HepG2 (cell line): ENCODE data around the gene HPGD. TPM values are rescaled to one million over a fixed set of nuclear protein-coding genes. Genes with fewer than 3 reads are reported as not detected.

Experiments used
- ATAC-seq: fragments of 200-7000 bp; cut with Tn5 transposase; 3 replicates; pipeline ENCODE4 v1.9.1; 2020; ENCODE audit warnings: mild to moderate bottlenecking, moderate library complexity
- BruUV-seq: library from RNA; stranded (reverse); fragments of 400-500 nt; replicated peaks from 2 replicates; lab custom pipeline; 2021; lab: Mats Ljungman, UMichigan
- CTCF ChIA-PET: fragments of 300-600 bp; formaldehyde crosslinking; extraction: SDS; loops from one replicate; lab custom pipeline; 2021; ENCODE audit warnings: low total read pairs, inconsistent platforms, low intra/inter-chr PET ratio; lab: Yijun Ruan, JAX
- POLR2A ChIA-PET: fragments of 350-600 bp; sonication (Branson Sonifier 250); formaldehyde crosslinking; loops from one replicate; lab custom pipeline; 2020; ENCODE audit warnings: antibody characterized with exemption, inconsistent platforms; lab: Yijun Ruan, JAX
- DNase-seq: peaks from one replicate; pipeline ENCODE4 v3.0.0-alpha.2; 2015; ENCODE audit warnings: low spot score
- FAIRE-seq: peaks from 3 replicates; lab custom pipeline; 2011; peaks lifted over from hg19 to GRCh38; lab: Jason Lieb, UNC
- H2AFZ ChIP-seq: one replicate; pipeline ENCODE4 v1.6.1; 2011; ENCODE audit warnings: low read length, inconsistent platforms
- H3K27ac ChIP-seq: fragments of 300-600 bp; 3 replicates; pipeline ENCODE4 v1.8.0; 2011; ENCODE audit warnings: mixed run types, mild to moderate bottlenecking, mixed read lengths, low read length, inconsistent platforms; ENCODE audit not compliant: insufficient read depth; ENCODE audit errors: extremely low read length
- H3K27me3 ChIP-seq, 2 experiments: fragments of 200-600 bp in 1 of 2; 2 replicates in 1 of 2; 3 replicates in 1 of 2; pipeline versions ENCODE4 v1.6.0 to v1.8.0; 2011; ENCODE audit warnings: low read length in 2 of 2, mild to moderate bottlenecking in 2 of 2, moderate library complexity in 2 of 2, inconsistent platforms in 1 of 2; ENCODE audit not compliant: insufficient read depth in 2 of 2, control insufficient read depth in 1 of 2
- H3K36me3 ChIP-seq, 2 experiments: fragments of 200-600 bp in 1 of 2; replicated peaks in 1 of 2; 2 replicates in 1 of 2; 3 replicates in 1 of 2; pipeline versions ENCODE4 v1.5.1 to v1.8.0; 2011; ENCODE audit warnings: low read length in 2 of 2, inconsistent platforms in 1 of 2; ENCODE audit not compliant: insufficient read depth in 2 of 2, control insufficient read depth in 1 of 2
- H3K4me1 ChIP-seq: 2 replicates; pipeline ENCODE4 v1.5.1; 2012; ENCODE audit warnings: low read length, inconsistent platforms; ENCODE audit not compliant: insufficient read depth
- H3K4me2 ChIP-seq: 2 replicates; pipeline ENCODE4 v1.6.0; 2011; ENCODE audit warnings: low read depth, low read length, inconsistent platforms
- H3K4me3 ChIP-seq, 3 experiments: fragments of 200-600 bp in 1 of 3; sonication (generic), shearing (Covaris generic) in 1 of 3; replicated peaks in 1 of 3; 2 replicates each; pipeline ENCODE4 v1.5.1; 2011 to 2016; ENCODE audit warnings: low read length in 3 of 3, inconsistent platforms in 2 of 3, low read depth in 2 of 3, mild to moderate bottlenecking in 2 of 3, control low read depth in 1 of 3, mixed read lengths in 1 of 3; ENCODE audit not compliant: insufficient read depth in 1 of 3
- H3K79me2 ChIP-seq: one replicate; pipeline ENCODE4 v1.6.1; 2011; ENCODE audit warnings: low read length, inconsistent platforms; ENCODE audit not compliant: insufficient read depth
- H3K9ac ChIP-seq: 2 replicates; pipeline ENCODE4 v1.6.0; 2011; ENCODE audit warnings: mild to moderate bottlenecking, low read depth, low read length, inconsistent platforms; ENCODE audit not compliant: insufficient read depth
- H3K9me3 ChIP-seq: 2 replicates; pipeline ENCODE4 v1.5.1; 2012; ENCODE audit warnings: mild to moderate bottlenecking, low read length
- H4K20me1 ChIP-seq: 2 replicates; pipeline ENCODE4 v1.6.0; 2011; ENCODE audit warnings: inconsistent platforms, mild to moderate bottlenecking, low read length, moderate library complexity; ENCODE audit not compliant: insufficient read depth
- ARNT ChIP-seq: fragments of 450-650 bp; IDR thresholded peaks from 2 replicates; pipeline ENCODE4 v1.6.1; 2017
- MAFF ChIP-seq: IDR thresholded peaks from 2 replicates; pipeline ENCODE4 v1.6.1; 2011; ENCODE audit warnings: low read depth, low read length, improper control_type of control experiment
- ZFY ChIP-seq: sonication (generic); formaldehyde crosslinking; IDR thresholded peaks from 2 replicates; pipeline ENCODE4 v1.4.0; 2020; ENCODE audit warnings: missing genetic modification reagents
- ZNF143 ChIP-seq: sonication (generic); formaldehyde crosslinking; IDR thresholded peaks from 2 replicates; pipeline ENCODE4 v1.4.0; 2020; ENCODE audit warnings: missing genetic modification reagents
- ZNF496 ChIP-seq: sonication (generic); formaldehyde crosslinking; IDR thresholded peaks from 2 replicates; pipeline ENCODE4 v1.8.1; 2023; ENCODE audit warnings: mild to moderate bottlenecking, moderate library complexity, missing genetic modification reagents; ENCODE audit not compliant: insufficient replicate concordance
- ZNF747 ChIP-seq: sonication (generic); formaldehyde crosslinking; IDR thresholded peaks from 2 replicates; pipeline ENCODE4 v1.8.1; 2023; ENCODE audit warnings: missing genetic modification reagents, mild to moderate bottlenecking, borderline replicate concordance
- WGBS: methylation state at CpG from one replicate; pipeline ENCODE4 v1.1.6; 2017; ENCODE audit warnings: low lambda C conversion rate; 5-methylcytosine and 5-hydroxymethylcytosine counted together
- in situ Hi-C: cut with HindIII; loops from 2 replicates; pipeline ENCODE4 v1.10.0; 2017; ENCODE audit warnings: low pct_unique_long_range_greater_than_20kb; ENCODE audit not compliant: extremely low pct_ligation_motif_present
- intact Hi-C: fragments of 100-400 bp; cut with micrococcal nuclease; formaldehyde crosslinking; loops from one replicate; pipeline ENCODE4 v1.10.0; 2022; ENCODE audit not compliant: unreplicated experiment
- polyA plus RNA-seq, 8 experiments: library from polyadenylated mRNA; depleted of rRNA in 3 of 8; stranded (reverse) in 7 of 8; unstranded in 1 of 8; fragments of >200 nt; fragmentation: Illumina TruSeq in 4 of 8; extraction: Trizol in 4 of 8; gene quantifications; 2 replicates each; pipeline versions ENCODE4 v1.2.1 to v1.2.3, GENCODE V29; 2011 to 2016; ENCODE audit warnings: low read depth in 4 of 8, missing spikeins in 1 of 8, mixed read lengths in 1 of 8; ENCODE audit not compliant: insufficient read depth in 1 of 8
- total RNA-seq, 5 experiments: library from RNA; depleted of rRNA; stranded (reverse); fragments of >200 nt; fragmentation: Illumina TruSeq; extraction: Trizol; gene quantifications; 2 replicates each; pipeline ENCODE4 v1.2.3, GENCODE V29; 2016; ENCODE audit warnings: low read depth in 1 of 5

The HPGD gene
- total and polyA plus RNA-seq, 2 of the 13 experiments (the other 11 are each of a cell fraction or from before 2014, with no cell fraction given), result 0.13 to 0.24 TPM

DNA sequence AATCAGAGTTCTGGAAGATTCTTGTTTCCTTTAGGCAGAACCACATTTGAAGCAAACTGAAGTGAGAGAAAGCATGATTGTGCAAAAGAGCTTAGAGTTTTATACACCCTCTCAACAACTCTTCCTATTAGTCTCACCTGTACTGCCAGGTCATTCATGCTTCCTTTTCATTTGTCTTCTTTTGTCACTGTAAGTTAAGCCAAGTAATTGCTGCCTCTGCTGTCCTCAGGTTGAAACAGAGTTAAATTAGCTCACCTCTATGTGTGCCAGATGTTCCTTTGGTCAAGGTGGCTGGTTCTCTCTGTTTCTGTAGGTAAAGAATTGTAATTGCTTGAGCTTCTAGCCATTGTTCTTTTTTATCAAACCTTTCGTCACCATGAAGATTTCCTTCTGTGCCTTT, 41.1 kb upstream of the HPGD start:
- no peak for FAIRE-seq
- no peaks in the 10 kb centered on the region for H3K27me3 ChIP-seq
- no peak overlapping the region for H3K27ac ChIP-seq
- no peak overlapping the region for H2AFZ ChIP-seq
- in situ Hi-C loops (no loop called here), intact Hi-C loops (no loop called here)
- CTCF ChIA-PET, result no interaction called here
- H3K9ac ChIP-seq, result no peak overlapping the region
- H3K4me3 ChIP-seq, result no peak overlapping the region
- TF ChIP-seq ZNF143 (CRISPR knock-in tag) (no peak), MAFF (no peak), ZNF747 (no peak), ZFY (CRISPR knock-in tag) (no peak), ARNT (no peak)
- TF ChIP-seq, all 625 proteins: peak for 0
- 5% methylated on average over 1 of the region's 1 CpG for WGBS
- H3K4me2 ChIP-seq, result no peak overlapping the region
- POLR2A ChIA-PET, result no interaction called here
- no peaks in the 10 kb centered on the region for H3K4me1 ChIP-seq
- no peaks in the 10 kb centered on the region for H3K36me3 ChIP-seq
- H4K20me1 ChIP-seq, result no peaks in the 10 kb centered on the region
- no peaks in the 10 kb centered on the region for H3K79me2 ChIP-seq
- no TSS peak for BruUV-seq
- no peak for ATAC-seq
- DNase-seq, result no peak
- H3K9me3 ChIP-seq, result no peaks in the 10 kb centered on the region

DNA sequence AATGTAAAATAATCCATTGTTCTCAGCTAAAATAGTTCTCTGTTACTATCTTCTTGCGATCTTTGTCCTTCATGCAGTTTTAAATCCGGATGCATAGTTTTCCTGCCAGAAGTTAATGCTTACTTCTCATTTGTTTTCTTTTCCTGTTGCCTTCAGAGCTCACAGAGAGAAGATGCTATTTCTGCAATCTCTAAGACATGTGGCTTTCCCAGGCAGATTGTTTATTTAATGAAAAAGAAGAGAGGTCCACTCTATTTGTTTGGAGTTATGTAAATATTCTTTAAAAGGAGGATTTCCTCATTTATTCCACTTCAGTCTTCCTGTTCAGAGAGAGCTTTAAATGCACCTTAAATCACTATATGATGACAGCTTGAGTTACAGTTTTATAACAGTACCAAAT, 39.3 kb upstream of the HPGD start:
- intact Hi-C loops (no loop called here), in situ Hi-C loops (no loop called here)
- POLR2A ChIA-PET, result no interaction called here
- Histone ChIP-seq H3K4me2 (no peak overlapping the region), H3K4me3 (no peak overlapping the region), H3K4me1 (no peaks in the 10 kb centered on the region), H3K27ac (no peak overlapping the region), H2AFZ (no peak overlapping the region), H3K36me3 (no peaks in the 10 kb centered on the region), H3K9ac (no peak overlapping the region), H3K27me3 (no peaks in the 10 kb centered on the region), H3K9me3 (no peaks in the 10 kb centered on the region), H4K20me1 (no peaks in the 10 kb centered on the region), H3K79me2 (no peaks in the 10 kb centered on the region)
- BruUV-seq, result no TSS peak
- no peak for TF ChIP-seq ZNF496 (CRISPR knock-in tag)
- ATAC-seq (no peak), DNase-seq (no peak), FAIRE-seq (no peak)
- 5% methylated on average over 2 of the region's 2 CpGs for WGBS
- CTCF ChIA-PET, result no interaction called here
